MM.1S (cell line): ENCODE results near the gene RABL3.
A peak's percentile ranks its signal among the peaks of the same experiment; 100 is the strongest.
"Not testable (repeated sequence)": the region's sequence is repeated elsewhere in the genome, so short reads cannot be mapped to it uniquely, and the experiment has no call there.

ENCODE experiments used
- DNase-seq: peaks from one replicate; pipeline ENCODE4 v3.0.0-alpha.2; 2015
- H2AFZ ChIP-seq: fragments of 300-600 bp; sonication (generic); 2 replicates; pipeline ENCODE4 v1.6.0; 2016; ENCODE audit warnings: antibody characterized with exemption, low read length
- H3F3A ChIP-seq: fragments of 300-600 bp; sonication (generic); 2 replicates; pipeline ENCODE4 v1.6.1; 2016; ENCODE audit warnings: mild to moderate bottlenecking, antibody characterized with exemption, low read length, moderate library complexity, mixed read lengths; ENCODE audit not compliant: insufficient read depth
- H3K27ac ChIP-seq: fragments of 300-600 bp; sonication (generic); 2 replicates; pipeline ENCODE4 v1.5.1; 2016; ENCODE audit warnings: mild to moderate bottlenecking, low read length
- H3K27me3 ChIP-seq: fragments of 300-600 bp; sonication (generic); replicated peaks from 2 replicates; pipeline ENCODE4 v1.6.0; 2016; ENCODE audit warnings: low read length; ENCODE audit not compliant: insufficient read depth
- H3K36me3 ChIP-seq: fragments of 300-600 bp; sonication (generic); replicated peaks from 2 replicates; pipeline ENCODE4 v1.6.1; 2016; ENCODE audit warnings: mild to moderate bottlenecking, low read length, mixed read lengths; ENCODE audit not compliant: insufficient read depth
- H3K4me1 ChIP-seq: fragments of 300-600 bp; sonication (generic); 2 replicates; pipeline ENCODE4 v1.6.1; 2016; ENCODE audit warnings: low read length, mixed read lengths
- H3K4me2 ChIP-seq: fragments of 300-600 bp; sonication (generic); 2 replicates; pipeline ENCODE4 v1.6.0; 2016; ENCODE audit warnings: low read depth, low read length
- H3K4me3 ChIP-seq: fragments of 300-600 bp; sonication (generic); 2 replicates; pipeline ENCODE4 v1.5.1; 2016; ENCODE audit warnings: low read length, mixed read lengths
- H3K79me2 ChIP-seq: fragments of 300-600 bp; sonication (generic); 2 replicates; pipeline ENCODE4 v1.6.1; 2016; ENCODE audit warnings: mixed run types, low read length, mixed read lengths
- H3K9ac ChIP-seq: fragments of 300-600 bp; sonication (generic); 2 replicates; pipeline ENCODE4 v1.6.1; 2016; ENCODE audit warnings: low read length, mixed read lengths
- H3K9me2 ChIP-seq: fragments of 300-600 bp; sonication (generic); replicated peaks from 2 replicates; pipeline ENCODE4 v1.6.1; 2016; ENCODE audit warnings: mild to moderate bottlenecking, low read length, mixed read lengths; ENCODE audit not compliant: insufficient read depth
- H3K9me3 ChIP-seq: fragments of 300-600 bp; sonication (generic); replicated peaks from 2 replicates; pipeline ENCODE4 v1.6.1; 2016; ENCODE audit warnings: mild to moderate bottlenecking, low read length, mixed read lengths; ENCODE audit not compliant: insufficient read depth
- H4K20me1 ChIP-seq: fragments of 300-600 bp; sonication (generic); 2 replicates; pipeline ENCODE4 v1.6.1; 2016; ENCODE audit warnings: mild to moderate bottlenecking, low read length, moderate library complexity, mixed read lengths; ENCODE audit not compliant: insufficient read depth
- EZH2 ChIP-seq: fragments of 300-600 bp; sonication (generic); optimal IDR thresholded peaks from 2 replicates; pipeline ENCODE3; 2017; ENCODE audit warnings: low read depth, mild to moderate bottlenecking, antibody characterized with exemption, low read length, mixed read lengths
- EZH2phosphoT487 ChIP-seq: fragments of 300-600 bp; sonication (generic); IDR thresholded peaks from 2 replicates; pipeline ENCODE4 v1.6.1; 2018; ENCODE audit warnings: antibody characterized with exemption, low read length
- TF ChIP-seq, protein P1 (sequence below): fragments of 300-600 bp; sonication (generic); IDR thresholded peaks from 2 replicates; pipeline ENCODE4 v1.5.1; 2016; ENCODE audit warnings: antibody characterized with exemption, low read length, mixed read lengths

RABL3 gene

DNA sequence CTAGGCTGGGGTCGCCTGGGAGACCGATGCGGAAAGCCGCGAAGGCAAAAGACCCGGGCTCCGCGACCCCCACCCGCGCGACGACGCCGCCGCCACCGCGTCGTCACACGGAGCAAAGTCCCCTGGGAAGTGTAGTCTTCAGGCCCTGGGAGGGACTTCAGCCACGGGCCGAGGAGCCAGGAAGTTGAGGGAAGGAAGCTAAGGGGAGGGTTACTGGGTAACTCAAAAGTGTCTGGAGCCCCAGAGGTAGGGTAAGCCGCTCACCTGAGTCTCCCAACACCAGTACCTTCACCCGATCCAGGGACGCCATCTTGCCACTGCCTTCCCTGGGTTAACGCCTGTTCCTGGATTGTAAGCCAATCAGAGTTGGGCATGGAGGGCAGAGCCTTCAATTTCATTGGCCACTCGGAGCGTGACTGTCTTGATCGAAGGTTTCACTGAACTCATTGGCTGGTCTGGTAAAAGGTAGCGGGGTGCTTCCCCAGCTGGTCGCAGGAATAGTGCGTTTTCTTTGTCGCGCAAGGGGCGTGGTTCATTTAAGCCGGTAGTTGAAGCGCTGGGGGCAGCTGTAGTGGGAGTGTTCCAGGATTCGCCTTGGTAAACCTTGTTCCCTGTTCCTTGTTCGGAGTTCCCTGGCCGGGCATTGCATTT lies at the start of gene RABL3, which contains the start of gene GTF2E1:
TSS of gene RABL3 (minus strand) at position 319 of the 651 bp plus-strand sequence. CDS start at position 310, 9 bp downstream.
TSS of gene GTF2E1 (plus strand) at position 547 of the 651 bp plus-strand sequence. CDS start 7,809 bp downstream, outside the sequence.
- Histone ChIP-seq H2AFZ (peak within 1 kb of the TSS; percentile 94), H3K9ac (peak within 1 kb of the TSS; percentile 87), H3K4me2 (peak within 1 kb of the TSS; percentile 93), H3K9me2 (no peaks in the 10 kb centered on the region), H3K9me3 (no peaks in the 10 kb centered on the region), H3K4me3 (peak within 1 kb of the TSS; percentile 88), H4K20me1 (no peaks in the 10 kb centered on the region), H3K79me2 (peaks cover 43% of the 10 kb centered on the region), H3K36me3 (no peaks in the 10 kb centered on the region), H3K27me3 (no peaks in the 10 kb centered on the region), H3K27ac (peak within 1 kb of the TSS; percentile 90), H3K4me1 (peaks cover 4% of the 10 kb centered on the region; the same call in 1 of the 2 replicates), H3F3A (no peaks in the 10 kb centered on the region)
- DNase-seq, result peak; percentile 99
- TF ChIP-seq EZH2phosphoT487 (no peak), EZH2 (no peak)
- TF ChIP-seq, protein P1, sequence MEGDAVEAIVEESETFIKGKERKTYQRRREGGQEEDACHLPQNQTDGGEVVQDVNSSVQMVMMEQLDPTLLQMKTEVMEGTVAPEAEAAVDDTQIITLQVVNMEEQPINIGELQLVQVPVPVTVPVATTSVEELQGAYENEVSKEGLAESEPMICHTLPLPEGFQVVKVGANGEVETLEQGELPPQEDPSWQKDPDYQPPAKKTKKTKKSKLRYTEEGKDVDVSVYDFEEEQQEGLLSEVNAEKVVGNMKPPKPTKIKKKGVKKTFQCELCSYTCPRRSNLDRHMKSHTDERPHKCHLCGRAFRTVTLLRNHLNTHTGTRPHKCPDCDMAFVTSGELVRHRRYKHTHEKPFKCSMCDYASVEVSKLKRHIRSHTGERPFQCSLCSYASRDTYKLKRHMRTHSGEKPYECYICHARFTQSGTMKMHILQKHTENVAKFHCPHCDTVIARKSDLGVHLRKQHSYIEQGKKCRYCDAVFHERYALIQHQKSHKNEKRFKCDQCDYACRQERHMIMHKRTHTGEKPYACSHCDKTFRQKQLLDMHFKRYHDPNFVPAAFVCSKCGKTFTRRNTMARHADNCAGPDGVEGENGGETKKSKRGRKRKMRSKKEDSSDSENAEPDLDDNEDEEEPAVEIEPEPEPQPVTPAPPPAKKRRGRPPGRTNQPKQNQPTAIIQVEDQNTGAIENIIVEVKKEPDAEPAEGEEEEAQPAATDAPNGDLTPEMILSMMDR, result no peak

GRCh38 chr3:120791913-120792312 lies 49.6 kb upstream of the RABL3 start:
- Histone ChIP-seq H4K20me1 (no peaks in the 10 kb centered on the region), H3K79me2 (no peaks in the 10 kb centered on the region), H2AFZ (no peak overlapping the region), H3K4me3 (no peak overlapping the region), H3K4me1 (peaks cover 8% of the 10 kb centered on the region), H3K9ac (no peak overlapping the region), H3K9me3 (no peaks in the 10 kb centered on the region), H3K27me3 (no peaks in the 10 kb centered on the region), H3K4me2 (no peak overlapping the region), H3F3A (0 out of 2 replicates have a peak, but pooled peaks cover 3% of the 10 kb centered on the region), H3K36me3 (no peaks in the 10 kb centered on the region), H3K27ac (no peak overlapping the region), H3K9me2 (no peaks in the 10 kb centered on the region)
- TF ChIP-seq EZH2phosphoT487, result no peak
- TF ChIP-seq EZH2, result no peak
- TF ChIP-seq, protein P1, result no peak
- DNase-seq, result no peak

- Histone ChIP-seq H4K20me1 (no peaks in the 10 kb centered on the region), H3K79me2 (no peaks in the 10 kb centered on the region), H3K4me3 (no peak overlapping the region), H3K4me1 (peaks cover 16% of the 10 kb centered on the region), H2AFZ (no peak overlapping the region), H3K9me2 (no peaks in the 10 kb centered on the region), H3K4me2 (no peak overlapping the region), H3K36me3 (no peaks in the 10 kb centered on the region), H3K9me3 (no peaks in the 10 kb centered on the region), H3K27me3 (no peaks in the 10 kb centered on the region), H3K9ac (no peak overlapping the region), H3F3A (0 out of 2 replicates have a peak, but pooled peaks cover 7% of the 10 kb centered on the region), H3K27ac (no peak overlapping the region)
- TF ChIP-seq, protein P1, result no peak
- TF ChIP-seq EZH2phosphoT487 (no peak), EZH2 (no peak)
- DNase-seq, result no peak
Observed at GRCh38 chr3:120791010-120791409, 48.7 kb upstream of the RABL3 start.

DNA sequence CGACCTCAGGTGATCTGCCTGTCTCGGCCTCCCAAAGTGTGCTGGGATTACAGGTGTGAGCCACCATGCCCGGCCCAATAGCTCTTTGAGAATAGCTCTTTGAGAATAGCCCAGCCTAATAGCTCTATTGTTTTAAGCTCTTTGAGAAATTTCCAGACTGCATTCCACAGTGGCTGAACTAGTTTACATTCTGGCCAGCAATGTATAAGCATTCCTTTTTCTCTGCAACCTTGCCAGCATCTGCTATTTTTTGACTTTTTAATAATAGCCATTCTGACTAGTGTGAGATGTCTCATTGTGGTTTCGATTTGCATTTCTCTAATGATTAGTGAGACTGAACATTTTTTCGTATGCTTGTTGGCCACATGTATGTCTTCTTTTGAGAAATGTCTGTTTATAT lies 43.5 kb upstream of the RABL3 start:
- Histone ChIP-seq H3K4me1 (peaks cover 16% of the 10 kb centered on the region), H3F3A (peaks cover 11% of the 10 kb centered on the region; the same call in 1 of the 2 replicates), H3K27ac (peak overlapping the region; percentile 65; the same call in 1 of the 2 replicates), H3K4me3 (peak overlapping the region; percentile 5; the same call in 1 of the 2 replicates), H3K4me2 (peak overlapping the region; percentile 40; the same call in 1 of the 2 replicates)
- H3K36me3 ChIP-seq, H3K9me3 ChIP-seq, H4K20me1 ChIP-seq, H2AFZ ChIP-seq, H3K9ac ChIP-seq, H3K27me3 ChIP-seq, H3K79me2 ChIP-seq, H3K9me2 ChIP-seq: not testable (repeated sequence)
- DNase-seq, result peak; percentile 52
